ENCODE results near the gene KLF14. TPM values are rescaled to one million over a fixed set of nuclear protein-coding genes. Genes with fewer than 3 reads are reported as not detected.
"Not testable (repeated sequence)": the region's sequence is repeated elsewhere in the genome, so short reads cannot be mapped to it uniquely, and the experiment has no call there.

Gene KLF14
- total RNA-seq, 1 donor from 2014 or later = not detected

DNA sequence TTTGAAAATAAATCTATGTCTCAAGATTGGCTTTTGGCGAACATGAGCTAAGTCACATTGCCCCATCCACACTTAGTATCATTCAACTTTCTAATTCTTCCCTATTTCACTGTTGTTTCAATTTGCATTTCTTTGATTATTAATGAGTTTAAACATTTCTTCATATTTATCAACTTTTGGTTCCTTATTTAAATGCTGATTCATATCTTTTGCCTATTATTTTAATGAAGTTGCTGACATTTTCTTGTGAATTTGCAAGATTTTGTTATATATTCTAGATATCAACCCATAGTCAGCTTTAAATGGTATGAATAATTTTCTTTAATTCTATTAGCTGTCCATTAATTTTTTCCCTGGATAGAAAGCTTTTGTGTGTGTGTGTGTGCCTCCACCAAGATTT lies 33.2 kb downstream of the KLF14 start:
- Mint-ChIP-seq H3K4me3 (ENCODE audit: unreplicated experiment) (no peak overlapping the region), H3K4me1 (ENCODE audit: unreplicated experiment) (no peaks in the 10 kb centered on the region), H3K27me3 (ENCODE audit: unreplicated experiment) (no peaks in the 10 kb centered on the region), H3K27ac (ENCODE audit: unreplicated experiment) (no peak overlapping the region), H3K9me3 (ENCODE audit: unreplicated experiment) (no peaks in the 10 kb centered on the region), H3K36me3 (ENCODE audit: low read depth, unreplicated experiment) (no peaks in the 10 kb centered on the region)
- TF ChIP-seq, protein P1, sequence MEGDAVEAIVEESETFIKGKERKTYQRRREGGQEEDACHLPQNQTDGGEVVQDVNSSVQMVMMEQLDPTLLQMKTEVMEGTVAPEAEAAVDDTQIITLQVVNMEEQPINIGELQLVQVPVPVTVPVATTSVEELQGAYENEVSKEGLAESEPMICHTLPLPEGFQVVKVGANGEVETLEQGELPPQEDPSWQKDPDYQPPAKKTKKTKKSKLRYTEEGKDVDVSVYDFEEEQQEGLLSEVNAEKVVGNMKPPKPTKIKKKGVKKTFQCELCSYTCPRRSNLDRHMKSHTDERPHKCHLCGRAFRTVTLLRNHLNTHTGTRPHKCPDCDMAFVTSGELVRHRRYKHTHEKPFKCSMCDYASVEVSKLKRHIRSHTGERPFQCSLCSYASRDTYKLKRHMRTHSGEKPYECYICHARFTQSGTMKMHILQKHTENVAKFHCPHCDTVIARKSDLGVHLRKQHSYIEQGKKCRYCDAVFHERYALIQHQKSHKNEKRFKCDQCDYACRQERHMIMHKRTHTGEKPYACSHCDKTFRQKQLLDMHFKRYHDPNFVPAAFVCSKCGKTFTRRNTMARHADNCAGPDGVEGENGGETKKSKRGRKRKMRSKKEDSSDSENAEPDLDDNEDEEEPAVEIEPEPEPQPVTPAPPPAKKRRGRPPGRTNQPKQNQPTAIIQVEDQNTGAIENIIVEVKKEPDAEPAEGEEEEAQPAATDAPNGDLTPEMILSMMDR (IDR thresholded peaks at IDR 0.05; ENCODE audit: unreplicated experiment) = no peak
- DNase-seq (ENCODE audit: low spot score) = no peak

DNA sequence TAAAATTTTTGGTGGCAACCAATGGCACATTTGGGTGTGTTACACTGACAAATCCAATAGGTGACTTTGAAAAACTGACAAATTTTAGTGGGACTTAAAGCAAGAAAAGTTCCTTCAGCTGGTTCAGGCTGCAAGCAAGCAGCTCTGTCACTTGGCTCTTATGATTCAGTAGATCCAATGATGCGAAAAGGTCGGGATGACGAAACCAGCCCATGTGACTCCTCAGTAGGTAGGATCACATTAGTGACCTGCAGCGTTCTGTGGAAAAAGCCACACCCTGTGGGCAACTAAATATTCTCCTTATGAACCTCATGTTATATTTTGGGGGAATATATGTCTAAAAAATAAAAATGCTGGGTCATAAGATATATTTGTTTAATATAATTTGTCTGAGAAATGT lies 34.3 kb downstream of the KLF14 start:
- H3K4me3 Mint-ChIP-seq (ENCODE audit: unreplicated experiment) = no peak overlapping the region
- no peak overlapping the region for H3K27ac Mint-ChIP-seq (ENCODE audit: unreplicated experiment)
- no peaks in the 10 kb centered on the region for H3K4me1 Mint-ChIP-seq (ENCODE audit: unreplicated experiment)
- no peaks in the 10 kb centered on the region for H3K27me3 Mint-ChIP-seq (ENCODE audit: unreplicated experiment)
- no peak for DNase-seq (ENCODE audit: low spot score)
- no peaks in the 10 kb centered on the region for H3K36me3 Mint-ChIP-seq (ENCODE audit: low read depth, unreplicated experiment)
- no peaks in the 10 kb centered on the region for H3K9me3 Mint-ChIP-seq (ENCODE audit: unreplicated experiment)
- TF ChIP-seq, protein P1 (IDR thresholded peaks at IDR 0.05; ENCODE audit: unreplicated experiment) = no peak

DNA sequence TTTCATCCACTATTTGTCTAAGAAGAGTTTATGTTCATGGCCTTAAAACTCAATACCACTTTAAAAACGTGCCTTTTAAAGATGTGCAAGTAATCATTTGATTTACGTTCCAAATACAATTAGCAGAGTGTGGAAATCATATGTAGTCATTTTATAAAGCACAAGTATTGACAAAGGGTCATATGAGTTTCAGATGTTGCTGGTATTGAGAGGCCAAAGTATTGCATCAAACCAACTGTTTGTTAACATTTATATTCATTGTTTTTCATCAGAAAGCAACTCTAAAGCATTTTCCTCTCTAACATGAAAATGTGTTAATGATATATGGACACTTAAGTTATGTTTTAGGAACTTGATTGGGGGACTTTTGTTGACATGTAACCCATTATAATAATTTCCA lies 36.2 kb downstream of the KLF14 start:
- H3K4me3 Mint-ChIP-seq (ENCODE audit: unreplicated experiment) = no peak overlapping the region
- H3K4me1 Mint-ChIP-seq (ENCODE audit: unreplicated experiment) = peaks cover 4% of the 10 kb centered on the region
- DNase-seq (ENCODE audit: low spot score) = no peak
- TF ChIP-seq, protein P1 (IDR thresholded peaks at IDR 0.05; ENCODE audit: unreplicated experiment) = no peak
- H3K36me3 Mint-ChIP-seq (ENCODE audit: low read depth, unreplicated experiment) = no peaks in the 10 kb centered on the region
- H3K9me3 Mint-ChIP-seq (ENCODE audit: unreplicated experiment) = no peaks in the 10 kb centered on the region
- H3K27me3 Mint-ChIP-seq (ENCODE audit: unreplicated experiment) = peaks cover 2% of the 10 kb centered on the region
- no peak overlapping the region for H3K27ac Mint-ChIP-seq (ENCODE audit: unreplicated experiment)

DNA sequence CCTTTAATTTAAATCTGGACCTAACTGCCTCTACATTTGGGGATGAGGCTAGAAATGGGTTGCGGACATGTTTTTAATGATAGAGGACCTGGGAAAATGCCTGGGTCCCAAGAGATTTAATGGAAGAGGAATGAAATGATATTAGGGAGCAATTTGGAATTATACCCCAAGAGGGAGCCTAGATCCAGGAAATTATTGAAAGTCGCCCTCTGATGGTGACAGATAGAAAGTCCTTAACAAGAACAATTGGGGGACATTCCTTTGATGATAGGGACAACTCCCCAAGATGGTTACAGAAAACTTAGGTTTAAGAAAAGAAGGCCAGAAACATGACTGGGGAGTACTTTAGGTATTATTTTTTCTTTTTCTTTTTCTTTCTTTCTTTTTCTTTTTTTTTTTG lies 38.2 kb downstream of the KLF14 start:
- no peak overlapping the region for H3K27ac Mint-ChIP-seq (ENCODE audit: unreplicated experiment)
- H3K36me3 Mint-ChIP-seq (ENCODE audit: low read depth, unreplicated experiment) = no peaks in the 10 kb centered on the region
- H3K4me3 Mint-ChIP-seq (ENCODE audit: unreplicated experiment) = no peak overlapping the region
- H3K4me1 Mint-ChIP-seq (ENCODE audit: unreplicated experiment) = peaks cover 4% of the 10 kb centered on the region
- TF ChIP-seq, protein P1 (IDR thresholded peaks at IDR 0.05; ENCODE audit: unreplicated experiment) = no peak
- H3K27me3 Mint-ChIP-seq (ENCODE audit: unreplicated experiment) = peaks cover 2% of the 10 kb centered on the region
- H3K9me3 Mint-ChIP-seq (ENCODE audit: unreplicated experiment) = no peaks in the 10 kb centered on the region
- no peak for DNase-seq (ENCODE audit: low spot score)

DNA sequence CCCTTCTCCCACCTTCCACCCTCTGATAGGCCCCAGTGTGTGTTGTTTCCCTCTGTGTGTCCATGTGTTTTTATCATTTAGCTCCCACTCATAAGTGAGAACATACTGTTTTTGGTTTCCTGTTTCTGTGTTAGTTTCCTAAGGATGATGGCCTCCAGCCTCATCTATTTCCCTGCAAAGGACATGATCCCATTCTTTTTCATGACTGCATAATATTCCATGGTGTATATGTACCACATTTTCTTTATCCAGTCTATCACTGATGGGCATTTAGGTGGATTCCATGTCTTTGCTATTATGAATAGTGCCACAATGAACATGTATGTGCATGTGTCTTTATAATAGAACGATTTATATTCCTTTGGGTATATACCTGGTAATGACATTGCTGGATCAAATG lies 41.6 kb downstream of the KLF14 start:
- not testable (repeated sequence) for H3K27ac Mint-ChIP-seq (ENCODE audit: unreplicated experiment); H3K9me3 Mint-ChIP-seq (ENCODE audit: unreplicated experiment); H3K4me1 Mint-ChIP-seq (ENCODE audit: unreplicated experiment); H3K4me3 Mint-ChIP-seq (ENCODE audit: unreplicated experiment); H3K27me3 Mint-ChIP-seq (ENCODE audit: unreplicated experiment); DNase-seq (ENCODE audit: low spot score); H3K36me3 Mint-ChIP-seq (ENCODE audit: low read depth, unreplicated experiment)

DNA sequence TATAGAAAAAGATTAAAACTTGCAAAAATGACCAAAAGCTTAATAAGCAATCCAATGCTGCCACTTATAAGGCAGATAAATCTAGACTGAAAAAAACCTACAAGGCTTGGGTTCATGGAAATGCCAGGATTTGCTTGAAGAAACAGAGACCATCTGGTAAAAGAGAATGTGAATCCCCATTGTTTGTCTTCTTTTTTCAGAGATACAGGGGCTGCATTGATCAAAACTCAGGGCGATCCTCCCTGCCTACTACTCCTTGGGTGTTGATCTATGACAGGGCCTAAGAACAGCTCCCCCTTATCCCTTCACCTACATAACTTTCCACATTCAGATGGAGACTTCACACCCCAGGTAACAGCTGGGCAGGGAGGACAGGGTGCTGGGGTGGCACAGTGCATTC lies 44.3 kb downstream of the KLF14 start:
- Mint-ChIP-seq H3K4me1 (ENCODE audit: unreplicated experiment) (peaks cover 4% of the 10 kb centered on the region), H3K36me3 (ENCODE audit: low read depth, unreplicated experiment) (no peaks in the 10 kb centered on the region), H3K9me3 (ENCODE audit: unreplicated experiment) (no peaks in the 10 kb centered on the region), H3K4me3 (ENCODE audit: unreplicated experiment) (no peak overlapping the region), H3K27ac (ENCODE audit: unreplicated experiment) (no peak overlapping the region), H3K27me3 (ENCODE audit: unreplicated experiment) (peaks cover 2% of the 10 kb centered on the region)
- DNase-seq (ENCODE audit: low spot score) = no peak
- TF ChIP-seq, protein P1 (IDR thresholded peaks at IDR 0.05; ENCODE audit: unreplicated experiment) = no peak
